ENCODE data around the gene TREM1.
"Not testable (repeated sequence)": the region's sequence is repeated elsewhere in the genome, so short reads cannot be mapped to it uniquely, and the experiment has no call there.

The TREM1 gene

DNA sequence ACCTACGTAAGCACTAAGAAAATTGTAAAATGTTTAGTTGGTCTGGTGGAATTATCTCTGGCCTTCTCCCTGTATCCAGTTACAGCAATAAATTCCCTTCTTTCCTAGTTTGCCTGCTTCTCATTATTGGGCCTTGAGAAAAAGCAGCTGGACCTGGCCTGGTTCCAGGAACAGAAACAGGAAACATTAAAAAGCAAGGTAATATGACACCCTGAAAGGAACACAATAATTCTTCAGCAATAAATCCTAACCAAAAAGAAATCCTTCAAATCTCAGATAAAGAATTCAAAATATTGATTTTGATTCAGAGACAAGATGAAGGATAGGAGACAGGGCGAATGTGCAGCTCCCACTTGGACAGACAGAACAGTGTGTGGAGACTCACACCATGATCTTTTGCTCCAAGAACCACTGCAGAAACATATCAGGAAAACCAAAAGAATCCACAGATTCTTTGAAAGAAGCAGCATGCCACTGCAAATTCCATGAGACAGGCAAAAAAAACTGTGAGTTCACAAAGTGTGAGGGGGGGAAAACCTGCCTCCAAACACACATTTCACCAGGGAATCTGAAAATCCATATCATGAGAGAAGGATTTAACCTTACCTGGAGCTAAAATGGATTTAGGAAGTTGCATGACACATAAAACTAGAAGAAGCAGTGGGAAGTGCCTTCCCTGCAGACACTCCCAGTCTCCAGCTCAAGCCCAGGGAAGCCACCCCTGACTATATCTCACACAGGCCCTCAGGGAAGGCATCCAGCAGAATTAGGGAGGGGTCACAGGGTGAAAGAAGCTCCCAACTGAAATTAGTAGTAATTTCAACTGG lies 28.9 kb downstream of the TREM1 start:
- DNase-seq, result no peak

DNA sequence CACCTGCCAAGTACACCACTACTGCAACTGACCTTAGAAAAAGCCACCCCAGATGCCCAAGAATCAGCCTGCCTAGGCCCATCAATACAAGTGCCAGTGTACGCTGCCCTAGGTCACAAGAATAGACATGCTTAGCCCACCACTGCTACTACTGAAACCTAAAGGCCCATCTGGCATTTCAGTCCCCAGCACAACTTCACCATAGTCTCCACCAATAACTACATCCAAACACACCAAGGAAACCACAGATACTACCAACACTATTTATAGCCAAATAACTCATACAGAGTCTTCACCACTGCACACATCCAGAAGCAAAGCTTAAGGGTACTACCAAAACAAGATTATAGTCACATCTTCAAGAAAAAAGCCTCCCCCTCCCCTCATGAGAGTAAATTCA lies 30.1 kb downstream of the TREM1 start:
- no peak for DNase-seq

DNA sequence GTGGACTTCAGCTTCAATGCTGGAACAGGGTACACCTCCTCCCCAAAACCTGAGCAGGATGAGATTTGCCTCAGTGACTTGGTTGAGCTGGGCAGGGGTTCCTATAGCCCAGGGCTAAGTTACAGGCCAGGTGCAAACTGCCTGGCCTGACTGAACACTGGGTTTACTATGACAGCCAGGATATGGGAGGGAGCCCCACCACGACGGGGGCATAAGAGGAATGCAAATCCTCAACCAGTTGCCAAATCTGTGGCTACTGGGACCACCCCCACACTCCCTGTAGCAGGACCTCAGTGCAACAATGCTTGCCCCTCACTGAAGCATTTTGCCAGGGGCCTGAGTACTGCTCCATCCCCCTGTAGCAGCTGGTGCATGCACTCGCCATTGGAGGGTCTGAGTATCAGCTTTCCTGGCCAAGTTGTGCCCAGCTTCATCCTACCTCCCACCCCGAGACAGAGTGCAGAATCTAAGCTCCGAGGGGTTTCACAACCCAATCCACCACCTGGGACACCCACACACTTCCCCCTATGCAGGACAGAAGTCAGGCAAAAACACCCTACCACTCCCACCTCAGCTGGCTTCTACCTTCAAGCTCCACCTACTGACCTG lies 30.7 kb downstream of the TREM1 start:
- DNase-seq, result no peak

DNA sequence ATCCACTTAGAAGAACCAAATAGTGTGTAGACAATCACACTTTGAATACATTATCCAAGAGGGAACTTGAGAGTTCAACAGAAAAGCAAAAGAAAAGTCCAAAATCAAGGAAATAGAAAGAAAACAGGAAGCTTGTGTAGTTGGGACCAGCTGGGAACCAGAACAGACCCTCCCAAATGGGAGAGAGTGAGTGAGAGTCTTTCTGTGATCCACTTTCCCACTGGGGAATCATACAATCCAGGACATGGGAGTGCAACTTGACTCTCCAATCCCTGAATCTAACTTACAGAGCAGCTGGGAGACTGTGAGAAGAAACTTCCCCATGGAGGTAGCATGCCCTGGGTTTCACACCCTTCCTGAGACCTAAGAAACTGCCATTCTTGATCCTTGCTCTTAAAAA lies 31.4 kb downstream of the TREM1 start:
- DNase-seq, result no peak

DNA sequence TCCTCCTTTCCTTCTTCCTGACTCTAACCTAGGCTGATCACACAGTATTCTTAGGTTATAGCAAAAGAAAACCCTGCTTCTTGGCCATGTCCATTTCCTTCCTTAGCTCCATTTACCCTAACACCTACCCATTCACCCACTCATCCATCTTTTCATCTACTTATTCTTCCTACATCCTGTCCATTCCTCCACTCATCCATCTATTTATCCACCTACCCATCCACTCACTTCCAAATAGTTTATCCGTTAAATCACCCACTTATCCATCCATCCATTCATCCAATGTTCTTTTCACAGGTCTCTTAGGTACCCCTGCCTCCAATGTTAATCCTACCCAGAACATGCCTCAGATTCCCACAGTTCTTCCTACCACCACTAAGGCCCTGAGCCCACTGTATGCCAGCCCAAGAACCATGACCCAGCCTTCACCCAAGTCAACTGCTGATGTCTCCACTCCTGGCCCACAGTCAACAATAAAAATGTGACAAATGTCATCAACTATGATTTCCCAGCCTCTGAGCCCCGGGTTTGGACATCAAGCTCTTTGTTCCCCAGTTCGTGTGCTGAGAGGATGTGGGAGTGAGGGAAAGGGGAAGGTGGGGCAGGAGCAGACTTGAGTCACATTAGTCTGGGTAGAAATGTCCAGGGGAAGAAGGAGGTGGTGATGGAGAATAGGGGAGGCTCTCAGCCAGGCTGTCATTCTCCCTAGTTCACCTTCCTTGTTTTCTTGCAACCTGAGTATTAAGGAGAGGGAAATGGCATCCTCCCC lies 33.9 kb downstream of the TREM1 start:
- no peak for DNase-seq

DNA sequence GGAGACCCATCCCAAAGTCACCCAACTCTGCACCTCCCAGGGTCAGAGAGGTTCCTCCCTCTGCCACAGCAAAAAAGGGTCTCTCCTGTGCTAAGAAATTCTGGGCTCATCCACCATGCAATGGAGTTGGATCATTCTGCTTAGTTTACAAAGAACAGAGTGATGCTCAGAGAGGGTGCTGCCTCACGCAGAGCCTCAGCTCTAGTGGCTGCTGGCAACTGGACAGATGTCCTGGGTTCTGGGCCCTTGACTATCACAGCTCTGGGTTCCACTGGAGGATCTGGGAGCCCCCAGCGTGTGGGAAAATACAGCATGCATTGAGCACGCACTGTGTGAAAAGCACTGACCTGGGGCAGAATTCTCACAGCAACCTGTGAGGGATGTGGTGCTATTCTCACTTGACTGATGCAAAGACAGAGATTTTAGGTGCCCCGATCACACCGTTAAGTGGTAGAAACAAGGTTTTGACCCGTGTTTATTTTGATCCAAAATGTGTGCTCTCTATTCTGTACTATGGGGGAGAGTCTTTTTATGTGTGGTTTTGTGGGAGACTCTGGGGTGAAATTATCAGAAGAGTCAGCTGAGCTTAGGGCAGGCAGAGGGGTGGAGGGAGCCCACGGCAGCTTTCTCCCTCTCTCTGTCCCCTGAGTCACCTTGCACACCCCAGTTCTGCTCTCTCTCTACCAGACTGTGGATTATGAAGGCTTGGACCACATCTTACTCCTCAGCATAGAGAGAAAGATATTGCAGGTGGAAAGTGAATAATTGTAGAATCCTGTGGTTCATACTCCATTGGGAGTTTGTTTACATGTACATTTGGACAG lies 38.4 kb downstream of the TREM1 start:
- DNase-seq, result no peak

DNA sequence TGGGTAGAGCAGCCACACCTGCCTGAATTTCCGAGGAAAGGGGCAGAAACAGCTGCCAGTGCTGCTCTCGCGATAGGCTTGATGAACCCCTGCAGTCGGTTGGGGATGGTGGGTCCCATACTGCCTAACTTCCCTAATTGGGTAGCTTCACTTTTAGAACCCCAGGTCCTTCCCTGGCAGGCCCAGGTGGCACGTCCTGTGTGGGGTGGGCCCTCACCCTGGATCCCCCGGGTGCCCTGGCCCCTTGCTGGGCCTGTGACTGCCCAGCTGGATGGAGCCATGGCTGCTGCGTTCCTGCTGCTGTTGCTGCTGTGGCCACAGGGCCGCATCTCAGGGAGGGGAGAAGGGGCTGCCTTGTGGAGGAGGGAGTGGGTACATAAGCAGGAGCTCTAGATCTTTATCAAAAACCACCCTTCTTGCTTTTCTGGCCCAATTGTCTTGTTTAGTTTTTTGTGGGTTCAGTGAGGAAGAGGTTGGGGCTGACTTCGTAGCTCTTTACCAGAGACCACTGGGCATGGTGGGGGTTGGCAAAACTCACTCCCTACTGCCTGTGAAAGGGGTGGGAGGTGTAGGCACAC lies 39.1 kb downstream of the TREM1 start:
- DNase-seq, result no peak

DNA sequence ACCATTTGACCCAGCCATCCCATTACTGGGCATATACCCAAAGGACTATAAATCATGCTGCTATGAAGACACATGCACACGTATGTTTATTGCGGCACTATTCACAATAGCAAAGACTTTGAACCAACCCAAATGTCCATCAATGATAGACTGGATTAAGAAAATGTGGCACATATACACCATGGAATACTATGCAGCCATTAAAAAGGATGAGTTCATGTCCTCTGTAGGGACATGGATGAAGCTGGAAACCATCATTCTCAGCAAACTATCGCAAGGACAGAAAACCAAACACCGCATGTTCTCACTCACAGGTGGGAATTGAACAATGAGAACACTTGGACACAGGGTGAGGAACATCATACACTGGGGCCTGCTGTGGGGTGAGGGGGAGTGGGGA lies 40.0 kb downstream of the TREM1 start:
- not testable (repeated sequence) for DNase-seq

DNA sequence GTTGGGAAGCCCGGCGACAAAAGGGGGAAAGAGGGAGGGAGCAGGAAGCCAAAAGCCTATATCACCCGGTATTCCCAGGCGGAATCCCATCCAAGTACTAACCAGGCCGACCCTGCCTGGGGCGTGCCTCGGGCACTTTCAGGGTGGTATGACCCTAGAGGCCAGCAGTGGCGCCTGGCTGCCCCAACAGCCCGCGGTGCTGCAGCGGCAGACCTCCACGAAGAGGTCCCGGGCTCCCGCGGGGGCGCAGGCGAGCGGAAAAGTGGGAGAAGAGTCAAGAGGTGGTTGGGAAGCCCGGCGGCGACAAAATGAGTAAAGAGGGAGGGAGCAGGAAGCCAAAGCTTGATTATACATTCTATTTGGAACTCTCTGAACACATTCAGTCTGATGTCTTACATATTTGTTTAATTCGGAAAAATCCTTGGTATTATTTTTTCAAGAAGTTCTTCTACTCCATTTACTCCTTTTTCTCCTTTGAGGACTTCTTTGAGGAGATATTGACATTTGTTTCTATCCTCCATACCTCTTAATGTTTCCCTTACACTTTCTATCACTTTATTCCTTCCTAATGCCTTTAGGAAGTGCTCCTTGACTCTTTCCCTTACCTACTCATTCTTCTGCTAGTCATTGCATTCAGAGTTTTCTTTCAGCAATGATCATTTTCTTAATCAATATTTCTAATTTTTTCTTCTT lies 46.9 kb downstream of the TREM1 start:
- DNase-seq, result no peak

DNA sequence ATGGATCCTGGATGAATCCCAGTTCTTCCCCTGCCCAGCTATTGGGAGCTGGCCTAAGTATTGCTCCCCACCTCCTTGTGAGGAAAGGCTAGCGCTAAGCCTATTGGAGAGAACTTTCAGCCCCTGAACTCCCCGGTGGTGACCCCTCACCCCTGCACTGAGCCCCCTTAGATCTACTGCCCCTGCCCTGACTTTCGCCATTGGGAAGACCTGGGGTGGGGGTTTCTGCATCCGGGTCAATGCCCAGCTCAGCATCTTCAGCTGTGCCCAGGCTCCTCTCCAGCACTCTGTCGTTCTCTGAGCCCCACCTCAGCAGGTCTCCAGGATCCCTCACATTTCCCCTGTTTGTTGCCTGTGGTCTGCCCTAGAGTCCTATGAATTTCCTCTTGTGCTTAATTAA lies 49.4 kb downstream of the TREM1 start:
- no peak for DNase-seq

DNA sequence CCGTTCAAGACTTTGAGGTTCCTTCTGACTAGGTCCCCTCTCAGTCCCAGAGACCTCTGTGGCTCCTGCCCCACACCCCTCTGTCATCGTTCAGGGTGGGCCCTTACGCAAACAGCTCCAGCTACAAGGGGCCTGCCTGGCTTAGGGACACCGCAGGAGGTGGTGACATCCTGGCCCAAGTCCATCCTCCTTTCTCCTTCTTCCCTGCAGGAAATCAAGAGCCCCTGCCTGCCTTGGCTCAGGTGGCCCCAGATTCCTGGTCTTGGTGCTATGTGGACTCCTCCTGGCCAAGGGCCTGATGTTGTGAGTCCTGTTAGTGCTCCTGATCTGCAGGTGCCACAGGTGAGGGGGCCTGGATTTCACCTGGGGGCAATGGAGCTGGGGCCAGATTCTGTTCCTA lies 50.2 kb downstream of the TREM1 start:
- DNase-seq, result no peak

DNA sequence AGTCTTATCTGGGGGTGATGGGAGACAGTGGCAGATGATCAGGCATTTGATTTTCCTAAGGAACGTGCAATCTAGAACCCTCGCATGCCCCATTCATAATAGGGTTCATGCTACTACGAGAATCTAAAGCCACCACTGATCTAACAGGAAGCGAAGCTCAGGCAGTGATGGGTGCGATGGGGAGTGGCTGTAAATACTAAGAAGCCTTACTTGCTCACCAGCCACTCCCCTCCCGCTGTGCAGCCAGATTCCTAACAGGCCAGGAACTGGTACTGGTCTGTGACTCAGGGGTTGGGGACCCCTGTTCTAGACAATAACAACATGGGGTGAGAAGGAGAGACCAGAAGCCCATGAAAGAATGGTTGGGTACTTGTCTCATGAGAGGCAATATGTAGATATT lies 53.8 kb downstream of the TREM1 start:
- DNase-seq, result no peak

DNA sequence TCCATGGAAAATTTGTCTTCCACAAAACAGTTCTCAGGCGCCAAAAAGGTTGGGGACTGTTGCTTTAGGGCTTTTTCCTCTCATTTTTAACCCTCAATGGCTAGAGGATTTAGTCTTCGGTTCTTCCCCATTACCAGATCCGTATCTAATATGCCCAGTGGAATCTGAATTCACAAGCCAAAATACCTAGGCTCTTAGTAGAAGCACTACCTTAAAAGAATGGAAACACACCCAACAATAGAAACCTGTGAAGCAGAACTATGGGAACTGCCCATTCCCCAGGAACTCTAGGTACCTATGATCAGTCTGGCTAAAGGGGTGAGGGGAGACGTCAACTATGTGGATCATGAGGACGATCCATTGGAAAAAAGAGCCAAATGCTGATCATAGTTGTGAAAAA lies 55.2 kb downstream of the TREM1 start:
- no peak for DNase-seq

DNA sequence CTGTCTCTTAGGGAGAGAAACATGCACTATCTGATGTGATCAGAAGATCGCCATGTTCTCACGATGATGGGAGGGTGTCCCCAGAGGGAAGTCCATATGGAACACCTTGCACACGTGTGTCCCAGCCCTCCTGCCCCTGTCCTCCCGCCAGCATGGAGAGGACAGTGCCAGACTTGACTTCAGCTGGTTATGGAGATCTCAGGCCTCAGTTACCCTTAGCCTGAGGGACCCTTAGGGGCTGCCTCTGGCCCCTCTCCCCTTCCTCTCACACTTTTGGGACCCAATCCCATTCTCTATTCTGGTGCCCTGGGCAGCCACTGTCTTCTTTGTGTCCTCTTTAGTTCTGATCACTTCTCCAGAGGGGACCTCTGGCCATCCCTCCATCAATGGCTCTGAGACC lies 56.8 kb downstream of the TREM1 start:
- no peak for DNase-seq

DNA sequence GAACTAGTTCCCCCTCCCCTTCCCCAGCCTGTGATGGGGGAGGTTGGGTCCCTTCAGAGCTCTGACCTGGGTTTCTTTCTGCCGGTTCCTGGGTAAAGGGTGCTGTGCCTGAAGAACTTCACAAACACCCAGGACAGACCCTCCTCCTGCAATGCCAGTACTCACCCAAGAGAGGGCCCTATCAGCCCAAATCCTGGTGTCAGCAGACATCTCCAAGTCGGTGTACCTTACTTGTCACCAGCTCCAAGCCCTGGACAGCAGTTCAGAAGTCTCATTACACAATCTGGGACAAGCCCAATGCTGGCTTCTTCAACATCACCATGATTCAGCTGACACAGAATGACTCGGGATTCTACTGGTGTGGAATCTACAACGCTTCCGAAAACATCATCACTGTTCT lies 57.9 kb downstream of the TREM1 start:
- no peak for DNase-seq

DNA sequence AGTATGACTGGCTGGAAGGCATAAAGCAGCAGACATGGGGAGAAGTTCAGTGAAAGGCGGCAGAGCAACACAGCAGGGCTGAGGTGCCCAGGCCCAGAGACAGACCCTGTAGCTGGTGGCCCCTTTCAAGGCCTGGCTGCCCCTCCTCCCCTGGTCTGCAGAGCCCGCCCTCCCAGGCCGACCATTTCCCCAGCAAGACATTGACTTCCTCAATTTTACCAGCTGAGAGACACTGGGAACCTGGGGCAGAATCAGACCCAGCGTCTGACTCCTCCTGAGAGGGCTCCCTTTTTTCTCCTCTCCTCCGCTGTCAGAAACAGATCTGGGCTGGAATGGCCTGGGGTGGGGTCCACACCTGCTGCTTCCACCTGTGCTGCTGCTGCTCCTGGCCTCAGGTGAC lies 58.4 kb downstream of the TREM1 start, which contains the start of gene TREML4:
Gene TREML4, plus strand, starts transcription at position 254 of the 400 bp plus-strand sequence. Its CDS starts 79 bp downstream, at position 333.
- DNase-seq, result no peak

DNA sequence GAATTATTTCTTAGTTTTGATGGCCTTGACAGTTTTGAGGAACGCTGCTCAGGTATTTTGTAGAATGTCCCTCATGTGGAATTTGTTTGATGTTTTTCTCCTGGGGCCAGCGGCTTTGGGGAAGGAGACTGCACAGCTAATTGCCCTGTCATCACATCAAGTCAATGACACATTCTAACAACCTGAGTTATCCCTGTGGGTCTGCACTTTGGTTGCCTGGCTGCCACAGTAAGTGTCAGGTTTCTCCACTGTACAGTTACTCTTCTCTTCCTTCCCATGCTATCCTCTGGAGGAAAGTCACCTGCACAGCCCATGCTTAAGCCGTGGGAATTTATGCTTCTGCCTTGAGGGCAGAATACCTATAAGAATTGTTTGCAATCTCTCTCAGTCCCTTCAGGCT lies 59.7 kb downstream of the TREM1 start:
- DNase-seq, result no peak

DNA sequence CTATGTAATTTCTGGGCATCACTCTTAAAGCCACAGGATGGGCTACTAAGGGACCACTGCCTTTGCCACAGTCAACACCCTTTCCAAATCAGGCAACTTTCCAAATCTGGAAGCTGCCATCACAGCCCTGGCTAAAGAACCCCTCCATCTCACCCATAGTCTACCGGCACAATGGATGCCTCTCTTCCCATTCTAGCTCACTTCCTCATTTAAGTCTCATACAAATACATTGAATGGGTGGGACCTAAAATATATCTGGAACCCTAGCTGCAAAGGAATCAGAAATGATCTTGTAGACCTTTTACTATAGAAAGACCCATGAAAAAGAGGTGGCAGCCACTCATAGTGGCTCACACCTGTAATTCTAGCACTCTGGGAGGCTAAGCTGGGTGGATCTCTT lies 61.7 kb downstream of the TREM1 start:
- no peak for DNase-seq
